Aorta (tissue), 5 donors: ENCODE results near the gene TBC1D2. TPM values are rescaled to one million over a fixed set of nuclear protein-coding genes. Genes with fewer than 3 reads are reported as not detected.
"Not testable (repeated sequence)": the region's sequence is repeated elsewhere in the genome, so short reads cannot be mapped to it uniquely, and the experiment has no call there.

Experiments
- ATAC-seq: fragments of 200-7000 bp; cut with Tn5 transposase; one replicate; pipeline ENCODE4 v1.9.1; 2022; ENCODE audit warnings: moderate library complexity; ENCODE audit not compliant: low FRiP score
- DNase-seq, 2 donors: peaks; one replicate each; pipeline ENCODE4 v3.0.0-alpha.2; 2020
- H3K27ac ChIP-seq, 2 donors: one replicate each; pipeline ENCODE4 v1.5.1; 2013; ENCODE audit warnings: low read length in 2 of 2, mild to moderate bottlenecking in 2 of 2, moderate library complexity in 2 of 2, control low read depth in 1 of 2, inconsistent platforms in 1 of 2, low read depth in 1 of 2
- H3K27me3 ChIP-seq, 2 donors: one replicate each; pipeline ENCODE4 v1.6.1; 2013; ENCODE audit warnings: control low read depth in 1 of 2, low read length in 1 of 2, mild to moderate bottlenecking in 1 of 2, moderate library complexity in 1 of 2; ENCODE audit not compliant: insufficient read depth in 2 of 2, control insufficient read depth in 1 of 2
- H3K36me3 ChIP-seq, 2 donors: one replicate each; pipeline ENCODE4 v1.6.1; 2013; ENCODE audit warnings: control low read depth in 1 of 2, low read length in 1 of 2, mild to moderate bottlenecking in 1 of 2; ENCODE audit not compliant: insufficient read depth in 2 of 2, control insufficient read depth in 1 of 2
- H3K4me1 ChIP-seq, 2 donors: one replicate each; pipeline ENCODE4 v1.6.1; 2013; ENCODE audit warnings: low read length in 2 of 2, control low read depth in 1 of 2, mild to moderate bottlenecking in 1 of 2, moderate library complexity in 1 of 2; ENCODE audit not compliant: insufficient read depth in 2 of 2, control insufficient read depth in 1 of 2
- H3K4me3 ChIP-seq, 2 donors: one replicate each; pipeline ENCODE4 v1.5.1; 2013; ENCODE audit warnings: low read length in 2 of 2, control low read depth in 1 of 2, mild to moderate bottlenecking in 1 of 2
- H3K9me3 ChIP-seq: one replicate; pipeline ENCODE4 v1.6.1; 2013; ENCODE audit warnings: mild to moderate bottlenecking, low read length; ENCODE audit not compliant: control insufficient read depth
- WGBS, 2 donors: extraction: QIAGEN DNeasy Blood & Tissue Kit; methylation state at CpG; one replicate each; pipeline ENCODE4 v1.1.7; 2013; 5-methylcytosine and 5-hydroxymethylcytosine counted together
- intact Hi-C, 2 donors: fragments of 100-400 bp; cut with DNase I; formaldehyde crosslinking; loops; one replicate each; pipeline versions ENCODE4 v1.14.2 to v1.15.0; 2022
- polyA plus RNA-seq, 2 donors: library from polyadenylated mRNA; stranded (reverse); fragments of 200-250 nt; gene quantifications; one replicate each; pipeline ENCODE4 v1.2.3, GENCODE V29; 2013
- total RNA-seq, 2 donors: library from RNA; stranded (reverse); fragmentation: NEBNext Ultra II Directional; extraction: Animal tissue kit (Norgen Biotek cat#: 25700); gene quantifications; one replicate each; pipeline ENCODE4 v1.2.1, GENCODE V29; 2021
- donor health status: healthy with polysubstance abuse.
- donor health status: Bipolar disorder and iron deficiency.
- donor health status: DM: no; HTN: no; CAD: no.
- donor health status: DM: no; HTN: no; CAD: no.
- donor health status: DM: yes; HTN: yes; CAD: no.

Gene TBC1D2
- total and polyA plus RNA-seq, 4 donors, result 6.0 to 12.4 (median 8.4) TPM

- H3K9me3 ChIP-seq, result no peaks in the 10 kb centered on the region
- H3K4me1 ChIP-seq, result no peaks in the 10 kb centered on the region
- 83 to 100% methylated on average over 1 of the region's 1 CpG for WGBS, 2 donors
- H3K4me3 ChIP-seq, result no peak overlapping the region
- no peak for ATAC-seq
- intact Hi-C loops, result no loop called here
- H3K27ac ChIP-seq, result no peak overlapping the region
- H3K36me3 ChIP-seq, result no peaks in the 10 kb centered on the region
- H3K27me3 ChIP-seq, result no peaks in the 10 kb centered on the region
- DNase-seq, result no peak
Observed at GRCh38 chr9:98281281-98281680, 25.8 kb upstream of the TBC1D2 start.

- 66 to 71% methylated on average over 6 of the region's 6 CpGs for WGBS, 2 donors
Observed at GRCh38 chr9:98280574-98280973, 25.1 kb upstream of the TBC1D2 start.

GRCh38 chr9:98280162-98280561, 24.7 kb upstream of the TBC1D2 start:
- no peak overlapping the region for H3K4me3 ChIP-seq
- no peaks in the 10 kb centered on the region for H3K9me3 ChIP-seq
- no peaks in the 10 kb centered on the region for H3K4me1 ChIP-seq
- DNase-seq (no peak), ATAC-seq (no peak)
- intact Hi-C loops, result no loop called here
- H3K27ac ChIP-seq, result no peak overlapping the region
- H3K27me3 ChIP-seq, result no peaks in the 10 kb centered on the region
- WGBS, 2 donors, result 75 to 77% methylated on average over 2 of the region's 2 CpGs
- no peaks in the 10 kb centered on the region for H3K36me3 ChIP-seq

More at GRCh38 chr9:98280574-98280973, 25.1 kb upstream of the TBC1D2 start:
- intact Hi-C loops, result no loop called here
- no peaks in the 10 kb centered on the region for H3K36me3 ChIP-seq
- no peak overlapping the region for H3K4me3 ChIP-seq
- H3K4me1 ChIP-seq, result no peaks in the 10 kb centered on the region
- H3K27me3 ChIP-seq, result no peaks in the 10 kb centered on the region
- ATAC-seq (no peak), DNase-seq (no peak)
- no peak overlapping the region for H3K27ac ChIP-seq
- no peaks in the 10 kb centered on the region for H3K9me3 ChIP-seq

- no peak for DNase-seq
- intact Hi-C loops, result no loop called here
- Histone ChIP-seq H3K27me3 (no peaks in the 10 kb centered on the region), H3K4me3 (no peak overlapping the region), H3K9me3 (no peaks in the 10 kb centered on the region), H3K27ac (no peak overlapping the region), H3K36me3 (no peaks in the 10 kb centered on the region), H3K4me1 (no peaks in the 10 kb centered on the region)
- no peak for ATAC-seq
- 60 to 69% methylated on average over 10 of the region's 10 CpGs for WGBS, 2 donors
Observed at GRCh38 chr9:98276907-98277469, 21.5 kb upstream of the TBC1D2 start.

GRCh38 chr9:98275159-98275558, 19.7 kb upstream of the TBC1D2 start:
- WGBS, 2 donors, result 88 to 92% methylated on average over 2 of the region's 2 CpGs
- H3K27me3 ChIP-seq, result no peaks in the 10 kb centered on the region
- H3K9me3 ChIP-seq, result no peaks in the 10 kb centered on the region
- intact Hi-C loops, result no loop called here
- ATAC-seq, result no peak
- H3K4me1 ChIP-seq, result no peaks in the 10 kb centered on the region
- no peak for DNase-seq
- H3K27ac ChIP-seq, result no peak overlapping the region
- no peaks in the 10 kb centered on the region for H3K36me3 ChIP-seq
- no peak overlapping the region for H3K4me3 ChIP-seq

GRCh38 chr9:98272083-98272482, 16.6 kb upstream of the TBC1D2 start:
- Histone ChIP-seq H3K9me3 (no peaks in the 10 kb centered on the region), H3K4me1 (no peaks in the 10 kb centered on the region), H3K4me3 (no peak overlapping the region), H3K36me3 (no peaks in the 10 kb centered on the region), H3K27me3 (no peaks in the 10 kb centered on the region), H3K27ac (no peak overlapping the region)
- 94 to 96% methylated on average over 3 of the region's 3 CpGs for WGBS, 2 donors
- ATAC-seq, result no peak
- intact Hi-C loops, result no loop called here
- no peak for DNase-seq

GRCh38 chr9:98271479-98271878, 16.0 kb upstream of the TBC1D2 start:
- DNase-seq, result no peak
- H3K27me3 ChIP-seq, result no peaks in the 10 kb centered on the region
- H3K4me3 ChIP-seq, result no peak overlapping the region
- WGBS, 2 donors, result 25 to 30% methylated on average over 3 of the region's 3 CpGs
- intact Hi-C loops, result no loop called here
- H3K36me3 ChIP-seq, result no peaks in the 10 kb centered on the region
- H3K4me1 ChIP-seq, result no peaks in the 10 kb centered on the region
- ATAC-seq, result no peak
- H3K27ac ChIP-seq, result no peak overlapping the region
- no peaks in the 10 kb centered on the region for H3K9me3 ChIP-seq

- DNase-seq, intact Hi-C loops: not testable (repeated sequence)
Observed at GRCh38 chr9:98270284-98270683, 14.8 kb upstream of the TBC1D2 start.

GRCh38 chr9:98269652-98270051, 14.2 kb upstream of the TBC1D2 start:
- 61 to 68% methylated on average over 10 of the region's 10 CpGs for WGBS, 2 donors
- DNase-seq, H3K4me3 ChIP-seq, H3K27ac ChIP-seq, H3K36me3 ChIP-seq, H3K4me1 ChIP-seq, intact Hi-C loops, ATAC-seq, H3K27me3 ChIP-seq, H3K9me3 ChIP-seq: not testable (repeated sequence)

More at GRCh38 chr9:98270284-98270683, 14.8 kb upstream of the TBC1D2 start:
- WGBS, 2 donors, result 72 to 77% methylated on average over 6 to 11 of the region's 11 CpGs
- not testable (repeated sequence) for H3K36me3 ChIP-seq, H3K27ac ChIP-seq, H3K4me1 ChIP-seq, ATAC-seq, H3K4me3 ChIP-seq, H3K9me3 ChIP-seq, H3K27me3 ChIP-seq
